GM23338 (cell line): ENCODE results near the gene CEACAM21. TPM values are rescaled to one million over a fixed set of nuclear protein-coding genes. Genes with fewer than 3 reads are reported as not detected.
A peak's percentile ranks its signal among the peaks of the same experiment; 100 is the strongest.

Source experiments
- ATAC-seq: fragments of 200-7000 bp; cut with Tn5 transposase; 3 replicates; pipeline ENCODE4 v1.9.1; 2020
- DNase-seq: peaks from one replicate; pipeline ENCODE4 v3.0.0-alpha.2; 2015; ENCODE audit warnings: low spot score
- H2AFZ ChIP-seq: fragments of 200-600 bp; sonication (generic); 2 replicates; pipeline ENCODE4 v1.8.0; 2016; ENCODE audit warnings: antibody characterized with exemption, mild to moderate bottlenecking, moderate library complexity
- H3F3A ChIP-seq: fragments of 200-600 bp; sonication (generic); replicated peaks from 2 replicates; pipeline ENCODE4 v1.8.0; 2017; ENCODE audit warnings: antibody characterized with exemption, mixed run types, low read depth
- H3K27ac ChIP-seq: fragments of 200-600 bp; sonication (generic); 2 replicates; pipeline ENCODE4 v1.6.1; 2016; ENCODE audit warnings: low read depth
- H3K27me3 ChIP-seq: fragments of 200-600 bp; sonication (generic); 2 replicates; pipeline ENCODE4 v1.8.0; 2016; ENCODE audit warnings: mild to moderate bottlenecking, mixed run types, moderate library complexity; ENCODE audit not compliant: insufficient read depth
- H3K36me3 ChIP-seq: fragments of 200-600 bp; sonication (generic); 2 replicates; pipeline ENCODE4 v1.8.0; 2016; ENCODE audit warnings: mild to moderate bottlenecking; ENCODE audit not compliant: insufficient read depth
- H3K4me1 ChIP-seq: fragments of 200-600 bp; sonication (generic); 2 replicates; pipeline ENCODE4 v1.8.0; 2016; ENCODE audit warnings: mild to moderate bottlenecking, moderate library complexity; ENCODE audit not compliant: insufficient read depth
- H3K4me2 ChIP-seq: fragments of 200-600 bp; sonication (generic); 2 replicates; pipeline ENCODE4 v1.7.1; 2017; ENCODE audit warnings: mixed run types
- H3K4me3 ChIP-seq: fragments of 200-600 bp; sonication (generic); 2 replicates; pipeline ENCODE4 v1.6.1; 2016; ENCODE audit warnings: mixed run types
- H3K79me2 ChIP-seq: fragments of 200-600 bp; sonication (generic); replicated peaks from 2 replicates; pipeline ENCODE4 v1.8.0; 2017; ENCODE audit warnings: mild to moderate bottlenecking; ENCODE audit not compliant: insufficient read depth
- H3K9me2 ChIP-seq: fragments of 200-600 bp; sonication (generic); 2 replicates; pipeline ENCODE4 v1.8.0; 2017; ENCODE audit not compliant: insufficient read depth
- H4K20me1 ChIP-seq: fragments of 200-600 bp; sonication (generic); replicated peaks from 2 replicates; pipeline ENCODE4 v1.8.0; 2017; ENCODE audit warnings: mild to moderate bottlenecking; ENCODE audit not compliant: insufficient read depth
- H3K27ac Mint-ChIP-seq: 2 replicates; pipeline ENCODE4 v1.8.0; 2020; ENCODE audit warnings: inconsistent platforms, mild to moderate bottlenecking, moderate library complexity, mixed read lengths
- H3K27me3 Mint-ChIP-seq: 3 replicates; pipeline ENCODE4 v1.8.0; 2022; ENCODE audit warnings: low read depth, mild to moderate bottlenecking, moderate library complexity, mixed read lengths, inconsistent platforms; ENCODE audit not compliant: insufficient read depth, poor library complexity
- H3K36me3 Mint-ChIP-seq: 3 replicates; pipeline ENCODE4 v1.8.0; 2021; ENCODE audit warnings: low read depth, mild to moderate bottlenecking, inconsistent platforms, moderate library complexity, mixed read lengths
- H3K4me1 Mint-ChIP-seq: 3 replicates; pipeline ENCODE4 v1.8.0; 2020; ENCODE audit warnings: mild to moderate bottlenecking, inconsistent platforms, mixed read lengths
- H3K4me3 Mint-ChIP-seq: 3 replicates; pipeline ENCODE4 v1.8.0; 2021; ENCODE audit warnings: moderate library complexity, mild to moderate bottlenecking, inconsistent platforms, mixed read lengths
- H3K9me3 Mint-ChIP-seq: 3 replicates; pipeline ENCODE4 v1.8.0; 2020; ENCODE audit warnings: moderate library complexity, mild to moderate bottlenecking, inconsistent platforms, mixed read lengths
- CREB1 ChIP-seq: fragments of 250-450 bp; sonication (Bioruptor Pico); IDR thresholded peaks from 2 replicates; pipeline ENCODE4 v1.5.0; 2020; ENCODE audit warnings: low read depth, mild to moderate bottlenecking, moderate library complexity
- ETS1 ChIP-seq: IDR thresholded peaks from 2 replicates; pipeline ENCODE4 v1.6.1; 2016; ENCODE audit warnings: antibody characterized with exemption
- EZH2 ChIP-seq: fragments of 200-600 bp; sonication (generic); IDR thresholded peaks from one replicate; pipeline ENCODE4 v1.8.0; 2017; ENCODE audit warnings: antibody characterized with exemption, mild to moderate bottlenecking, low read depth; ENCODE audit not compliant: unreplicated experiment
- EZH2phosphoT487 ChIP-seq: fragments of 200-600 bp; sonication (generic); IDR thresholded peaks from one replicate; pipeline ENCODE4 v1.8.1; 2018; ENCODE audit warnings: antibody characterized with exemption; ENCODE audit not compliant: unreplicated experiment
- JUNB ChIP-seq: IDR thresholded peaks from one replicate; pipeline ENCODE4 v1.6.1; 2016; ENCODE audit warnings: antibody characterized with exemption; ENCODE audit not compliant: unreplicated experiment
- NANOG ChIP-seq: IDR thresholded peaks from 2 replicates; pipeline ENCODE4 v1.6.1; 2016; ENCODE audit warnings: antibody characterized with exemption, borderline replicate concordance
- STAT1 ChIP-seq: IDR thresholded peaks from one replicate; pipeline ENCODE4 v1.6.1; 2016; ENCODE audit warnings: antibody characterized with exemption; ENCODE audit not compliant: unreplicated experiment
- ZNF331 ChIP-seq: fragments of 250-450 bp; sonication (Bioruptor Pico); IDR thresholded peaks from 2 replicates; pipeline ENCODE4 v1.5.0; 2020; ENCODE audit warnings: low read depth, mild to moderate bottlenecking, moderate library complexity
- polyA plus RNA-seq: library from polyadenylated mRNA; unstranded; fragments of >200 nt; fragmentation: Nextera tagmentation; extraction: Ambion mirVana; gene quantifications from 2 replicates; pipeline ENCODE4 v1.2.1, GENCODE V29; 2016
- total RNA-seq: library from RNA; depleted of rRNA; stranded (reverse); fragments of >200 nt; shearing (Covaris generic); gene quantifications from 2 replicates; pipeline ENCODE4 v1.2.3, GENCODE V29; 2014
- TF ChIP-seq, protein P1 (sequence below): fragments of 250-450 bp; sonication (Bioruptor Pico); IDR thresholded peaks from 2 replicates; pipeline ENCODE4 v1.5.0; 2020; ENCODE audit warnings: mild to moderate bottlenecking, moderate library complexity
- TF ChIP-seq, protein P2 (sequence below), 2 experiments: fragments of 200-600 bp in 1 of 2; sonication (generic) in 1 of 2; conservative IDR thresholded peaks; 2 replicates each; pipeline versions ENCODE4 v1.5.1 to v1.6.1; 2016 to 2017; ENCODE audit warnings: antibody characterized with exemption in 2 of 2, low read depth in 2 of 2, mild to moderate bottlenecking in 2 of 2, moderate library complexity in 1 of 2

The CEACAM21 gene
- total and polyA plus RNA-seq, 2 experiments from 2014 or later: not detected

DNA sequence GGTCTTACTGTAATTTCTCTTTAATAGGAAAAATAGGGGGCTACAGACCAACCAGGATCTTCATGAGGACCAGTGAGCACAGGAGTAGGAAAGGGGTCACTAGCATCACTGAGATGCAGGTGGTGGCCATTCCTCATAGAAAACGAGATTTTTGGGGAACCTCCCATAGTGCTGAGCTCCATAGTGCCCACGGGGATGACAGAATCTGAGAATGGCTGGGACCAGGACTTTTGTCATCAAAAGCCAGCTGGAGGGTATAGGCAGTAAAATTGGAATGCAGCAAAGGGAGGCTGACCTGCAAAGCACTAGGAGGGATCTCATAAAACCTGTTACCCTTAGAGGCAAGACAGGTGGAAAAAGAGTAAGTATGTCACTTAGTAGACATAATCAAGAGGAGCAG lies 28.4 kb upstream of the CEACAM21 start (continued):
- TF ChIP-seq, protein P1, sequence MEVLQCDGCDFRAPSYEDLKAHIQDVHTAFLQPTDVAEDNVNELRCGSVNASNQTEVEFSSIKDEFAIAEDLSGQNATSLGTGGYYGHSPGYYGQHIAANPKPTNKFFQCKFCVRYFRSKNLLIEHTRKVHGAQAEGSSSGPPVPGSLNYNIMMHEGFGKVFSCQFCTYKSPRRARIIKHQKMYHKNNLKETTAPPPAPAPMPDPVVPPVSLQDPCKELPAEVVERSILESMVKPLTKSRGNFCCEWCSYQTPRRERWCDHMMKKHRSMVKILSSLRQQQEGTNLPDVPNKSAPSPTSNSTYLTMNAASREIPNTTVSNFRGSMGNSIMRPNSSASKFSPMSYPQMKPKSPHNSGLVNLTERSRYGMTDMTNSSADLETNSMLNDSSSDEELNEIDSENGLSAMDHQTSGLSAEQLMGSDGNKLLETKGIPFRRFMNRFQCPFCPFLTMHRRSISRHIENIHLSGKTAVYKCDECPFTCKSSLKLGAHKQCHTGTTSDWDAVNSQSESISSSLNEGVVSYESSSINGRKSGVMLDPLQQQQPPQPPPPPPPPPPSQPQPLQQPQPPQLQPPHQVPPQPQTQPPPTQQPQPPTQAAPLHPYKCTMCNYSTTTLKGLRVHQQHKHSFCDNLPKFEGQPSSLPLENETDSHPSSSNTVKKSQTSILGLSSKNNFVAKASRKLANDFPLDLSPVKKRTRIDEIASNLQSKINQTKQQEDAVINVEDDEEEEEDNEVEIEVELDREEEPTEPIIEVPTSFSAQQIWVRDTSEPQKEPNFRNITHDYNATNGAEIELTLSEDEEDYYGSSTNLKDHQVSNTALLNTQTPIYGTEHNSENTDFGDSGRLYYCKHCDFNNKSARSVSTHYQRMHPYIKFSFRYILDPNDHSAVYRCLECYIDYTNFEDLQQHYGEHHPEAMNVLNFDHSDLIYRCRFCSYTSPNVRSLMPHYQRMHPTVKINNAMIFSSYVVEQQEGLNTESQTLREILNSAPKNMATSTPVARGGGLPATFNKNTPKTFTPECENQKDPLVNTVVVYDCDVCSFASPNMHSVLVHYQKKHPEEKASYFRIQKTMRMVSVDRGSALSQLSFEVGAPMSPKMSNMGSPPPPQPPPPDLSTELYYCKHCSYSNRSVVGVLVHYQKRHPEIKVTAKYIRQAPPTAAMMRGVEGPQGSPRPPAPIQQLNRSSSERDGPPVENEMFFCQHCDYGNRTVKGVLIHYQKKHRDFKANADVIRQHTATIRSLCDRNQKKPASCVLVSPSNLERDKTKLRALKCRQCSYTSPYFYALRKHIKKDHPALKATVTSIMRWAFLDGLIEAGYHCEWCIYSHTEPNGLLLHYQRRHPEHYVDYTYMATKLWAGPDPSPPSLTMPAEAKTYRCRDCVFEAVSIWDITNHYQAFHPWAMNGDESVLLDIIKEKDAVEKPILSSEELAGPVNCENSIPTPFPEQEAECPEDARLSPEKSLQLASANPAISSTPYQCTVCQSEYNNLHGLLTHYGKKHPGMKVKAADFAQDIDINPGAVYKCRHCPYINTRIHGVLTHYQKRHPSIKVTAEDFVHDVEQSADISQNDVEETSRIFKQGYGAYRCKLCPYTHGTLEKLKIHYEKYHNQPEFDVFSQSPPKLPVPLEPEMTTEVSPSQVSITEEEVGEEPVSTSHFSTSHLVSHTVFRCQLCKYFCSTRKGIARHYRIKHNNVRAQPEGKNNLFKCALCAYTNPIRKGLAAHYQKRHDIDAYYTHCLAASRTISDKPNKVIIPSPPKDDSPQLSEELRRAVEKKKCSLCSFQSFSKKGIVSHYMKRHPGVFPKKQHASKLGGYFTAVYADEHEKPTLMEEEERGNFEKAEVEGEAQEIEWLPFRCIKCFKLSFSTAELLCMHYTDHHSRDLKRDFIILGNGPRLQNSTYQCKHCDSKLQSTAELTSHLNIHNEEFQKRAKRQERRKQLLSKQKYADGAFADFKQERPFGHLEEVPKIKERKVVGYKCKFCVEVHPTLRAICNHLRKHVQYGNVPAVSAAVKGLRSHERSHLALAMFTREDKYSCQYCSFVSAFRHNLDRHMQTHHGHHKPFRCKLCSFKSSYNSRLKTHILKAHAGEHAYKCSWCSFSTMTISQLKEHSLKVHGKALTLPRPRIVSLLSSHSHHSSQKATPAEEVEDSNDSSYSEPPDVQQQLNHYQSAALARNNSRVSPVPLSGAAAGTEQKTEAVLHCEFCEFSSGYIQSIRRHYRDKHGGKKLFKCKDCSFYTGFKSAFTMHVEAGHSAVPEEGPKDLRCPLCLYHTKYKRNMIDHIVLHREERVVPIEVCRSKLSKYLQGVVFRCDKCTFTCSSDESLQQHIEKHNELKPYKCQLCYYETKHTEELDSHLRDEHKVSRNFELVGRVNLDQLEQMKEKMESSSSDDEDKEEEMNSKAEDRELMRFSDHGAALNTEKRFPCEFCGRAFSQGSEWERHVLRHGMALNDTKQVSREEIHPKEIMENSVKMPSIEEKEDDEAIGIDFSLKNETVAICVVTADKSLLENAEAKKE (CRISPR knock-in tag): no peak
- TF ChIP-seq JUNB (no peak), CREB1 (CRISPR knock-in tag) (no peak)

GRCh38 chr19:41548047-41548446 lies 27.9 kb upstream of the CEACAM21 start:
- Mint-ChIP-seq H3K36me3 (peaks cover 8% of the 10 kb centered on the region; the same call in 2 of the 3 replicates), H3K27ac (peak overlapping the region; percentile 38; the same call in 1 of the 2 replicates), H3K9me3 (peaks cover 11% of the 10 kb centered on the region; the same call in 2 of the 3 replicates), H3K27me3 (peaks cover 11% of the 10 kb centered on the region), H3K4me3 (no peak overlapping the region), H3K4me1 (peaks cover 43% of the 10 kb centered on the region)
- no peaks in the 10 kb centered on the region for H3K36me3 ChIP-seq
- H3K9me2 ChIP-seq: no peaks in the 10 kb centered on the region
- TF ChIP-seq ZNF331 (CRISPR knock-in tag): no peak
- TF ChIP-seq NANOG: no peak
- TF ChIP-seq, protein P2, sequence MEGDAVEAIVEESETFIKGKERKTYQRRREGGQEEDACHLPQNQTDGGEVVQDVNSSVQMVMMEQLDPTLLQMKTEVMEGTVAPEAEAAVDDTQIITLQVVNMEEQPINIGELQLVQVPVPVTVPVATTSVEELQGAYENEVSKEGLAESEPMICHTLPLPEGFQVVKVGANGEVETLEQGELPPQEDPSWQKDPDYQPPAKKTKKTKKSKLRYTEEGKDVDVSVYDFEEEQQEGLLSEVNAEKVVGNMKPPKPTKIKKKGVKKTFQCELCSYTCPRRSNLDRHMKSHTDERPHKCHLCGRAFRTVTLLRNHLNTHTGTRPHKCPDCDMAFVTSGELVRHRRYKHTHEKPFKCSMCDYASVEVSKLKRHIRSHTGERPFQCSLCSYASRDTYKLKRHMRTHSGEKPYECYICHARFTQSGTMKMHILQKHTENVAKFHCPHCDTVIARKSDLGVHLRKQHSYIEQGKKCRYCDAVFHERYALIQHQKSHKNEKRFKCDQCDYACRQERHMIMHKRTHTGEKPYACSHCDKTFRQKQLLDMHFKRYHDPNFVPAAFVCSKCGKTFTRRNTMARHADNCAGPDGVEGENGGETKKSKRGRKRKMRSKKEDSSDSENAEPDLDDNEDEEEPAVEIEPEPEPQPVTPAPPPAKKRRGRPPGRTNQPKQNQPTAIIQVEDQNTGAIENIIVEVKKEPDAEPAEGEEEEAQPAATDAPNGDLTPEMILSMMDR (conservative IDR thresholded peaks at IDR 0.05; ENCODE audit: low read depth in 2 of 2): no peak
- TF ChIP-seq STAT1: no peak
- no peak for TF ChIP-seq ETS1
- TF ChIP-seq EZH2: no peak
- TF ChIP-seq EZH2phosphoT487: no peak
- no peaks in the 10 kb centered on the region for H3K79me2 ChIP-seq
- ATAC-seq: no peak
- no peak overlapping the region for H3K4me3 ChIP-seq
- no peaks in the 10 kb centered on the region for H3F3A ChIP-seq
- no peaks in the 10 kb centered on the region for H3K27me3 ChIP-seq
- no peak overlapping the region for H3K27ac ChIP-seq
- H3K4me2 ChIP-seq: peak overlapping the region; percentile 62; the same call in 1 of the 2 replicates
- peaks cover 28% of the 10 kb centered on the region for H3K4me1 ChIP-seq
- peak overlapping the region; percentile 0; the same call in 1 of the 2 replicates for H2AFZ ChIP-seq
- H4K20me1 ChIP-seq: no peaks in the 10 kb centered on the region
- no peak for DNase-seq
